ENCODE results near the gene ATP11A.
"Not testable (repeated sequence)": the region's sequence is repeated elsewhere in the genome, so short reads cannot be mapped to it uniquely, and the experiment has no call there.

DNA sequence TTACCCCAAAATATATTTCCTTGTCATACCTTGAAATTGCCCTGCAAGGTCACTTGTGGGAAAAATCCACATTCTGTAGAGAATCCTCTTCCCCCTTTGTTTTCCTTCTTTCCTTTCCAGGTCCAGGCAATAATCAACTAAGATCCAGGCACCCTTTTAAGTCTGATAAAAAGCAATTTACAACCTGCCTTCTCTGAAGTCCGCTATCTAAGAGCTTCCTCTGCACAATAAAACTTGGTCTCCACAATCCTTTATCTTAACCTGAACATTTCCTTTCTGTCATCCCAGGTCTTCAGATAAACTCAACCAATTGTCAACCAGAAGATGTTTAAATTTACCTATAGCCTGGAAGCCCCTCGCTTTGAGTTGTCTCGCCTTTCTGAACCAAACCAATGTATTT, 19.5 kb downstream of the ATP11A start:
- TF ChIP-seq, protein P1, sequence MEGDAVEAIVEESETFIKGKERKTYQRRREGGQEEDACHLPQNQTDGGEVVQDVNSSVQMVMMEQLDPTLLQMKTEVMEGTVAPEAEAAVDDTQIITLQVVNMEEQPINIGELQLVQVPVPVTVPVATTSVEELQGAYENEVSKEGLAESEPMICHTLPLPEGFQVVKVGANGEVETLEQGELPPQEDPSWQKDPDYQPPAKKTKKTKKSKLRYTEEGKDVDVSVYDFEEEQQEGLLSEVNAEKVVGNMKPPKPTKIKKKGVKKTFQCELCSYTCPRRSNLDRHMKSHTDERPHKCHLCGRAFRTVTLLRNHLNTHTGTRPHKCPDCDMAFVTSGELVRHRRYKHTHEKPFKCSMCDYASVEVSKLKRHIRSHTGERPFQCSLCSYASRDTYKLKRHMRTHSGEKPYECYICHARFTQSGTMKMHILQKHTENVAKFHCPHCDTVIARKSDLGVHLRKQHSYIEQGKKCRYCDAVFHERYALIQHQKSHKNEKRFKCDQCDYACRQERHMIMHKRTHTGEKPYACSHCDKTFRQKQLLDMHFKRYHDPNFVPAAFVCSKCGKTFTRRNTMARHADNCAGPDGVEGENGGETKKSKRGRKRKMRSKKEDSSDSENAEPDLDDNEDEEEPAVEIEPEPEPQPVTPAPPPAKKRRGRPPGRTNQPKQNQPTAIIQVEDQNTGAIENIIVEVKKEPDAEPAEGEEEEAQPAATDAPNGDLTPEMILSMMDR (IDR thresholded peaks at IDR 0.05; ENCODE audit: poor library complexity) = not testable (repeated sequence)
- not testable (repeated sequence) for TF ChIP-seq EZH2phosphoT487 (IDR thresholded peaks at IDR 0.05; ENCODE audit: low read depth, severe bottlenecking, unreplicated experiment); EZH2 (IDR thresholded peaks at IDR 0.05; ENCODE audit: borderline replicate concordance)
